Activated CD4-positive, alpha-beta memory T cell treated with anti-CD3 and anti-CD28 coated beads, Interleukin-2, amount 10 ng/mL, durations not matched to agents 7 days and 5 days (primary cell): ENCODE measurements around the gene TIGD3. TPM values are rescaled to one million over a fixed set of nuclear protein-coding genes. Genes with fewer than 3 reads are reported as not detected.

Source experiments
- CTCF ChIA-PET: fragments of 350-600 bp; sonication (Branson Sonifier 250); formaldehyde crosslinking; loops from one replicate; lab custom pipeline; 2021; ENCODE audit warnings: antibody characterized with exemption, inconsistent platforms; lab: Charles Lee
- POLR2A ChIA-PET: fragments of 350-600 bp; sonication (Branson Sonifier 250); formaldehyde crosslinking; loops from one replicate; lab custom pipeline; 2021; ENCODE audit warnings: antibody characterized with exemption; lab: Charles Lee
- DNase-seq: peaks from one replicate; pipeline ENCODE4 v3.0.0-alpha.2; 2020
- H3K27ac Mint-ChIP-seq: one replicate; pipeline ENCODE4 v1.8.0; 2021; ENCODE audit warnings: mild to moderate bottlenecking, mixed read lengths
- H3K27me3 Mint-ChIP-seq: one replicate; pipeline ENCODE4 v1.8.0; 2021; ENCODE audit warnings: mixed read lengths
- H3K36me3 Mint-ChIP-seq: one replicate; pipeline ENCODE4 v1.8.0; 2021; ENCODE audit warnings: low read depth, mixed read lengths
- H3K4me1 Mint-ChIP-seq: one replicate; pipeline ENCODE4 v1.8.0; 2021; ENCODE audit warnings: mixed read lengths
- H3K4me3 Mint-ChIP-seq: one replicate; pipeline ENCODE4 v1.8.0; 2021; ENCODE audit warnings: mild to moderate bottlenecking, mixed read lengths
- H3K9me3 Mint-ChIP-seq: one replicate; pipeline ENCODE4 v1.8.0; 2021; ENCODE audit warnings: mixed read lengths
- total RNA-seq, 2 experiments: library from RNA; stranded (reverse); gene quantifications; one replicate each; pipeline ENCODE4 v1.2.3, GENCODE V29; 2021

TIGD3 gene
- total RNA-seq, 2 experiments from 2014 or later: 0.58 to 0.88 TPM

GRCh38 chr11:65376138-65376713, 21.7 kb downstream of the TIGD3 start:
- no peaks in the 10 kb centered on the region for H3K36me3 Mint-ChIP-seq
- H3K27me3 Mint-ChIP-seq: no peaks in the 10 kb centered on the region
- H3K4me1 Mint-ChIP-seq: peaks cover 9% of the 10 kb centered on the region
- ChIA-PET CTCF (interaction anchor here (0.7 to 1.4 kb wide), 3 partner anchors 11 to 421 kb away, joined by 3 to 4 read pairs (median 4); partner anchors contain the start of gene FRMD8), POLR2A (interaction anchor here (0.6 to 2.3 kb wide), 3 partner anchors 12 to 131 kb away, joined by 3 to 13 read pairs (median 4); partner anchors contain the start of gene MALAT1)
- H3K27ac Mint-ChIP-seq: no peak overlapping the region
- no peaks in the 10 kb centered on the region for H3K9me3 Mint-ChIP-seq
- DNase-seq: no peak
- no peak overlapping the region for H3K4me3 Mint-ChIP-seq

GRCh38 chr11:65377036-65377435, 22.5 kb downstream of the TIGD3 start:
- no peaks in the 10 kb centered on the region for H3K36me3 Mint-ChIP-seq
- H3K4me1 Mint-ChIP-seq: peaks cover 16% of the 10 kb centered on the region
- H3K27ac Mint-ChIP-seq: no peak overlapping the region
- ChIA-PET CTCF (no interaction called here), POLR2A (no interaction called here)
- H3K27me3 Mint-ChIP-seq: no peaks in the 10 kb centered on the region
- no peak for DNase-seq
- no peak overlapping the region for H3K4me3 Mint-ChIP-seq
- no peaks in the 10 kb centered on the region for H3K9me3 Mint-ChIP-seq

GRCh38 chr11:65377777-65378176, 23.2 kb downstream of the TIGD3 start:
- Mint-ChIP-seq H3K4me3 (no peak overlapping the region), H3K36me3 (no peaks in the 10 kb centered on the region), H3K27me3 (no peaks in the 10 kb centered on the region), H3K27ac (no peak overlapping the region), H3K9me3 (no peaks in the 10 kb centered on the region), H3K4me1 (peaks cover 21% of the 10 kb centered on the region)
- ChIA-PET POLR2A (interaction anchor here (1.0 to 21.7 kb wide), 3 partner anchors 9 to 125 kb away, joined by 5 to 501 read pairs (median 443); partner anchors contain the start of genes MALAT1 and NEAT1), CTCF (interaction anchor here (1.6 kb wide), 1 partner anchor 102 kb away, joined by 3 read pairs; no protein-coding TSS in a partner anchor)
- no peak for DNase-seq

- Mint-ChIP-seq H3K4me1 (peaks cover 27% of the 10 kb centered on the region), H3K27ac (no peak overlapping the region), H3K36me3 (no peaks in the 10 kb centered on the region), H3K4me3 (no peak overlapping the region), H3K27me3 (no peaks in the 10 kb centered on the region), H3K9me3 (no peaks in the 10 kb centered on the region)
- ChIA-PET CTCF (interaction anchor here (1.6 kb wide), 1 partner anchor 102 kb away, joined by 3 read pairs; no protein-coding TSS in a partner anchor), POLR2A (interaction anchor here (1.0 to 21.7 kb wide), 4 partner anchors 9 to 124 kb away, joined by 3 to 501 read pairs (median 224); partner anchors contain the start of genes DPF2, MALAT1 and NEAT1)
- no peak for DNase-seq
Measured at GRCh38 chr11:65378208-65378927, 23.8 kb downstream of the TIGD3 start.

- POLR2A ChIA-PET: interaction anchor here (0.9 to 21.7 kb wide), 6 partner anchors 8 to 123 kb away, joined by 3 to 501 read pairs (median 4); partner anchors contain the start of genes DPF2, MALAT1 and NEAT1
- Mint-ChIP-seq H3K4me1 (peaks cover 33% of the 10 kb centered on the region), H3K27ac (no peak overlapping the region), H3K4me3 (no peak overlapping the region), H3K9me3 (no peaks in the 10 kb centered on the region), H3K36me3 (no peaks in the 10 kb centered on the region), H3K27me3 (no peaks in the 10 kb centered on the region)
- CTCF ChIA-PET: interaction anchor here (1.6 kb wide), 1 partner anchor 101 kb away, joined by 3 read pairs; no protein-coding TSS in a partner anchor
- no peak for DNase-seq
Measured at GRCh38 chr11:65378928-65379638, 24.5 kb downstream of the TIGD3 start.

- H3K36me3 Mint-ChIP-seq: no peaks in the 10 kb centered on the region
- H3K4me3 Mint-ChIP-seq: no peak overlapping the region
- no peaks in the 10 kb centered on the region for H3K27me3 Mint-ChIP-seq
- POLR2A ChIA-PET: interaction anchor here (0.9 to 21.7 kb wide), 6 partner anchors 11 to 123 kb away, joined by 3 to 501 read pairs (median 4); partner anchors contain the start of genes MALAT1 and NEAT1
- DNase-seq: no peak
- H3K27ac Mint-ChIP-seq: peak overlapping the region; percentile 44
- peaks cover 41% of the 10 kb centered on the region for H3K4me1 Mint-ChIP-seq
- H3K9me3 Mint-ChIP-seq: no peaks in the 10 kb centered on the region
- CTCF ChIA-PET: interaction anchor here (2.3 kb wide), 1 partner anchor 37 kb away, joined by 16 read pairs; no protein-coding TSS in a partner anchor
Measured at GRCh38 chr11:65379698-65380459, 25.3 kb downstream of the TIGD3 start.

- Mint-ChIP-seq H3K9me3 (no peaks in the 10 kb centered on the region), H3K27ac (peak overlapping the region; percentile 44), H3K4me3 (peak overlapping the region; percentile 81), H3K27me3 (no peaks in the 10 kb centered on the region), H3K36me3 (no peaks in the 10 kb centered on the region), H3K4me1 (peaks cover 48% of the 10 kb centered on the region)
- POLR2A ChIA-PET: interaction anchor here (0.9 to 21.7 kb wide), 6 partner anchors 10 to 122 kb away, joined by 3 to 501 read pairs (median 4); partner anchors contain the start of genes MALAT1, NEAT1 and POLA2
- CTCF ChIA-PET: interaction anchor here (1.7 to 3.7 kb wide), 3 partner anchors 36 to 130 kb away, joined by 12 to 16 read pairs (median 12); partner anchors contain the start of gene MALAT1
- no peak for DNase-seq
Measured at GRCh38 chr11:65380460-65381119, 26.0 kb downstream of the TIGD3 start.

GRCh38 chr11:65381716-65382032, 27.1 kb downstream of the TIGD3 start:
- DNase-seq: no peak
- Mint-ChIP-seq H3K4me1 (peaks cover 55% of the 10 kb centered on the region), H3K27ac (peak overlapping the region; percentile 99), H3K27me3 (no peaks in the 10 kb centered on the region), H3K4me3 (peak overlapping the region; percentile 81), H3K36me3 (no peaks in the 10 kb centered on the region), H3K9me3 (no peaks in the 10 kb centered on the region)
- CTCF ChIA-PET: interaction anchor here (0.6 to 3.7 kb wide), 14 partner anchors 35 to 234 kb away, joined by 3 to 16 read pairs (median 4); partner anchors contain the start of genes MALAT1 and PCNX3
- POLR2A ChIA-PET: interaction anchor here (0.6 to 21.7 kb wide), 12 partner anchors 8 to 129 kb away, joined by 3 to 501 read pairs (median 4); partner anchors contain the start of genes MALAT1, NEAT1 and POLA2

- DNase-seq: peak; percentile 93
- H3K9me3 Mint-ChIP-seq: no peaks in the 10 kb centered on the region
- no peaks in the 10 kb centered on the region for H3K27me3 Mint-ChIP-seq
- peaks cover 3% of the 10 kb centered on the region for H3K36me3 Mint-ChIP-seq
- peaks cover 59% of the 10 kb centered on the region for H3K4me1 Mint-ChIP-seq
- POLR2A ChIA-PET: interaction anchor here (0.8 to 21.7 kb wide), 8 partner anchors 8 to 128 kb away, joined by 3 to 501 read pairs (median 6); partner anchors contain the start of genes MALAT1 and NEAT1
- CTCF ChIA-PET: interaction anchor here (0.6 to 3.7 kb wide), 15 partner anchors 34 to 233 kb away, joined by 3 to 16 read pairs (median 5); partner anchors contain the start of genes MALAT1 and PCNX3
- H3K4me3 Mint-ChIP-seq: peak within 1 kb of the TSS; percentile 81
- H3K27ac Mint-ChIP-seq: peak within 1 kb of the TSS; percentile 99
Measured at GRCh38 chr11:65382033-65382803, 27.7 kb downstream of the TIGD3 start, which contains the start of gene SLC25A45. Gene SLC25A45 (minus strand): TSS chr11:65382646. CDS start chr11:65381951, 695 bp downstream.

- no peaks in the 10 kb centered on the region for H3K9me3 Mint-ChIP-seq
- peaks cover 3% of the 10 kb centered on the region for H3K36me3 Mint-ChIP-seq
- ChIA-PET CTCF (interaction anchor here (0.9 to 3.7 kb wide), 6 partner anchors 33 to 169 kb away, joined by 3 to 12 read pairs (median 4); partner anchors contain the start of gene MALAT1), POLR2A (interaction anchor here (1.1 to 21.7 kb wide), 8 partner anchors 9 to 248 kb away, joined by 3 to 501 read pairs (median 5); partner anchors contain the start of genes MALAT1 and NEAT1)
- no peak for DNase-seq
- peak overlapping the region; percentile 99 for H3K27ac Mint-ChIP-seq
- H3K4me1 Mint-ChIP-seq: peaks cover 66% of the 10 kb centered on the region
- peak overlapping the region; percentile 81 for H3K4me3 Mint-ChIP-seq
- no peaks in the 10 kb centered on the region for H3K27me3 Mint-ChIP-seq
Measured at GRCh38 chr11:65382804-65383368, 28.3 kb downstream of the TIGD3 start.
